B cell (primary cell): ENCODE results near the gene TBC1D1.

ENCODE experiments used
- CTCF ChIP-seq: fragments of 200-600 bp; IDR thresholded peaks from one replicate; pipeline ENCODE4 v1.8.0; 2022; ENCODE audit warnings: antibody characterized with exemption, mild to moderate bottlenecking
- EZH2 ChIP-seq: IDR thresholded peaks from 2 replicates; pipeline ENCODE4 v1.6.1; 2012; ENCODE audit warnings: borderline replicate concordance, low read depth, mild to moderate bottlenecking, moderate library complexity, low read length; ENCODE audit not compliant: insufficient read depth, poor library complexity, severe bottlenecking

- TF ChIP-seq CTCF (no peak), EZH2 (no peak)
These were observed 112.2 kb downstream of the TBC1D1 start for GRCh38 chr4:38003102-38003501.
